HFFc6 (cell line): ENCODE results near the gene SKIDA1. TPM values are rescaled to one million over a fixed set of nuclear protein-coding genes. Genes with fewer than 3 reads are reported as not detected.

ENCODE experiments used
- DNase-seq: peaks from one replicate; pipeline ENCODE4 v3.0.0-alpha.2; 2018
- H3K27ac Mint-ChIP-seq: 2 replicates; pipeline ENCODE4 v1.8.0; 2020; ENCODE audit warnings: mild to moderate bottlenecking, mixed read lengths
- H3K27me3 Mint-ChIP-seq: 2 replicates; pipeline ENCODE4 v1.8.0; 2021; ENCODE audit warnings: mild to moderate bottlenecking, moderate library complexity, mixed read lengths; ENCODE audit not compliant: insufficient read depth
- H3K36me3 Mint-ChIP-seq: 2 replicates; pipeline ENCODE4 v1.8.0; 2021; ENCODE audit warnings: low read depth, mixed read lengths
- H3K4me1 Mint-ChIP-seq: 2 replicates; pipeline ENCODE4 v1.8.0; 2020; ENCODE audit warnings: low read depth, mixed read lengths
- H3K4me3 Mint-ChIP-seq: 2 replicates; pipeline ENCODE4 v1.8.0; 2020; ENCODE audit warnings: mild to moderate bottlenecking, moderate library complexity, mixed read lengths
- H3K9me3 Mint-ChIP-seq: 2 replicates; pipeline ENCODE4 v1.8.0; 2020; ENCODE audit warnings: mild to moderate bottlenecking, mixed read lengths
- CTCF ChIP-seq: fragments of 200-600 bp; sonication (generic); IDR thresholded peaks from 2 replicates; pipeline ENCODE4 v1.5.0; 2021; ENCODE audit warnings: antibody characterized with exemption, mild to moderate bottlenecking
- total RNA-seq, 6 experiments: library from RNA; stranded (reverse); fragmentation: NEBNext Ultra II Directional; extraction: Animal tissue kit (Norgen Biotek cat#: 25700); gene quantifications; 2 replicates in 1 of 6; 3 replicates in 5 of 6; pipeline ENCODE4 v1.2.3, GENCODE V29; 2021

SKIDA1 gene
- total RNA-seq, 6 experiments from 2014 or later: 0.35 to 0.71 (median 0.46) TPM

- H3K27me3 Mint-ChIP-seq: no peaks in the 10 kb centered on the region; the same call in 1 of the 2 replicates
Measured at GRCh38 chr10:21488957-21489446, 36.5 kb downstream of the SKIDA1 start.

GRCh38 chr10:21488246-21488956 is 37.1 kb downstream of the SKIDA1 start:
- no peak for TF ChIP-seq CTCF
- H3K27me3 Mint-ChIP-seq: no peaks in the 10 kb centered on the region; the same call in 1 of the 2 replicates
- DNase-seq: no peak
- peaks cover 4% of the 10 kb centered on the region; the same call in 1 of the 2 replicates for H3K4me1 Mint-ChIP-seq
- H3K4me3 Mint-ChIP-seq: no peak overlapping the region
- no peak overlapping the region for H3K27ac Mint-ChIP-seq
- H3K9me3 Mint-ChIP-seq: no peaks in the 10 kb centered on the region
- no peaks in the 10 kb centered on the region for H3K36me3 Mint-ChIP-seq

More at GRCh38 chr10:21488957-21489446, 36.5 kb downstream of the SKIDA1 start:
- H3K4me3 Mint-ChIP-seq: no peak overlapping the region
- no peaks in the 10 kb centered on the region for H3K36me3 Mint-ChIP-seq
- no peaks in the 10 kb centered on the region for H3K9me3 Mint-ChIP-seq
- H3K4me1 Mint-ChIP-seq: peaks cover 4% of the 10 kb centered on the region; the same call in 1 of the 2 replicates
- no peak overlapping the region for H3K27ac Mint-ChIP-seq
- TF ChIP-seq CTCF: no peak
- DNase-seq: no peak

GRCh38 chr10:21487416-21488180 is 37.9 kb downstream of the SKIDA1 start:
- no peak overlapping the region for H3K27ac Mint-ChIP-seq
- no peak for DNase-seq
- H3K4me1 Mint-ChIP-seq: peaks cover 4% of the 10 kb centered on the region; the same call in 1 of the 2 replicates
- H3K9me3 Mint-ChIP-seq: no peaks in the 10 kb centered on the region
- no peak for TF ChIP-seq CTCF
- no peaks in the 10 kb centered on the region; the same call in 1 of the 2 replicates for H3K27me3 Mint-ChIP-seq
- no peak overlapping the region for H3K4me3 Mint-ChIP-seq
- H3K36me3 Mint-ChIP-seq: no peaks in the 10 kb centered on the region

- H3K9me3 Mint-ChIP-seq: peaks cover 5% of the 10 kb centered on the region; the same call in 1 of the 2 replicates
- peaks cover 11% of the 10 kb centered on the region for H3K27me3 Mint-ChIP-seq
- no peaks in the 10 kb centered on the region for H3K36me3 Mint-ChIP-seq
- DNase-seq: no peak
- H3K4me1 Mint-ChIP-seq: no peaks in the 10 kb centered on the region
- TF ChIP-seq CTCF: no peak
- H3K4me3 Mint-ChIP-seq: no peak overlapping the region
- no peak overlapping the region for H3K27ac Mint-ChIP-seq
Measured at GRCh38 chr10:21482821-21483220, 42.7 kb downstream of the SKIDA1 start.

GRCh38 chr10:21481407-21481806 is 44.1 kb downstream of the SKIDA1 start:
- Mint-ChIP-seq H3K4me1 (no peaks in the 10 kb centered on the region), H3K27me3 (peaks cover 13% of the 10 kb centered on the region), H3K9me3 (peaks cover 5% of the 10 kb centered on the region; the same call in 1 of the 2 replicates), H3K36me3 (no peaks in the 10 kb centered on the region), H3K4me3 (no peak overlapping the region), H3K27ac (no peak overlapping the region)
- no peak for TF ChIP-seq CTCF
- no peak for DNase-seq
